Left renal cortex interstitium (tissue), 4 donors: ENCODE measurements around the gene ZNF280C. TPM values are rescaled to one million over a fixed set of nuclear protein-coding genes. Genes with fewer than 3 reads are reported as not detected.
"Not testable (repeated sequence)": the region's sequence is repeated elsewhere in the genome, so short reads cannot be mapped to it uniquely, and the experiment has no call there.

Source experiments
- DNase-seq, 4 donors: peaks; one replicate each; pipeline ENCODE4 v3.0.0-alpha.2; 2013; ENCODE audit warnings: low read depth in 4 of 4, low spot score in 2 of 4, missing footprints in 1 of 4
- polyA plus RNA-seq, 4 donors: library from polyadenylated mRNA; unstranded; fragments of 120-200 nt; gene quantifications; one replicate each; pipeline ENCODE4 v1.2.1, GENCODE V29; 2013; ENCODE audit not compliant: insufficient read length in 4 of 4

Gene ZNF280C
- polyA plus RNA-seq, 4 donors = 5.3 to 9.0 (median 6.2) TPM

DNA sequence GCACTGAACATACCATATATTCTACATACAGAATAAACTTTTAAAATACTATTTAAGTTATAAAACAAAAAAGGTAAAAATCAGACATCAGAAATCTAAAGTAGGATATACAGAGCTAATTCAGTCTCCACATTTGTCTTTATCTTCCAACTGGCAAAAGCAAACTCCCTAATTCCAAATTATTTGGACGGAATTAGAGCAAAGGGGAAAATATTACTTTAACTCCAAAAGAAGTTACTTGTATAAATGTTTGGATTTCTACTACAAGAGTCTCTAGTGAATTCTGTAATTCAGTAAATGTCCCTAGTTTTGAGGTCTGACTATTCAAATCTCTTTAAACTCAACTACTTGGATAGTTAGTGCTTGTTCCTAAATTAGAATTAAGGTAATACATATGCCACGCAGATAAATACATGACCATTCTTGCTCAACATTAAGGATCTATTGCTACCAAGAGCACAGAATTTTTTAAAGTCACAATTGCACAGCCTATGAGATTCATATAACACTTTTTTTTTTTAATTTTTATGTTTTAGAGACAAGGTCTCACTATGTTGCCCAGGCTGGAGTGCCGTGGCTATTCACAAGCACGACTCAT lies 7.3 kb downstream of the ZNF280C start:
- DNase-seq = no peak

DNA sequence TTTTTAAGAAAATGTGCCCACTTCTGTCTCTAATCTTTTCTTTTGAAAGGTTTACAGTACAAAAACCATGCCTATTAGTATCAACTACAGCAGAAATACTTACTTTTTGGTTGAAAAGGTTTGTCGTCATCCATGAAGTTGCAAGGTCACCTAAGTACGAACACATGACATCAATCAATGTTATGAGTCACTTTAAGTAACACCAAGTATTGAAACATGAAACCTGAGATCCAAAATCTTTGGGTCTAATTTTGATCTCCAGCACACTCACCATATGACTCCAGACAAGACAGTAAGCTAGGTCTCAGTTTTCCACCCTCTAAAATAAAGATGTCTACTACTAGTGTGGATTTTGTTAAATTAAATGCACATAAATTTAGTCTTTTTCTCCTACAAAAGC lies 8.4 kb downstream of the ZNF280C start:
- no peak for DNase-seq

DNA sequence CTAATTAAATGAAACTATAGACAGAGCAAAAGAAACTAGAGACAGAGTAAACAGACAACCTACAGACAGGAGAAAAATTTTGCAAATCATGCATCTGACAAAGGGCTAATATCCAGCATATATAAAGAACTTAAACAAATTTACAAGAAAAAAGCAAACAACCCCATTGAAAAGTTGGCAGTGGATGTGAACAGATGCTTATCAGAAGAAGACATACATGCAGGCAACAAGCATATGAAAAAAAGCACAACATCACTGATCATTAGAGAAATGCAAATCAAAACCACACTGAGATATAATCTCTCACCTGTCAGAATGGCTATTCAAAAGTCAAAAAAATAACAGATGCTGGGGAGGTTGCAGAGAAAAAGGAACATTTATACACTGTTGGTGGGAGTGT lies 14.8 kb downstream of the ZNF280C start:
- DNase-seq = no peak

DNA sequence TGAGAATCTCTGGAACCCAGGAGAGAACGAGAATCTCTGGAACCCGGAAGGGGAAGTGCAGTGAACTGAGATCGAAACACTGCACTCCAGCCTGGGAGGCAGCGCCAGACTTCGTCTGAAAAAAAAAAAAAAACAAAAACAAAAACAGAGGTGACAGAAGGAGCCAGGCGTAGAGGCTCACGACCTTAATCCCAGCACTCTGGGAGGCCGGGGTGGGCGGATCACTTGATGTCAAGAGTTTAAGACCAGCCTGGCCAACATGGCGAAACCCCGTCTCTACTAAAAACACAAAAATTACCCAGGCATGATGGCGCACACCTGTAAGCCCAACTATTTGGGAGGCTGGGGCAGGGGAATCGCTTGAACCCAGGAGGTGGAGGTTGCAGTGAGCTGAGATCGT lies 17.0 kb downstream of the ZNF280C start:
- no peak for DNase-seq

DNA sequence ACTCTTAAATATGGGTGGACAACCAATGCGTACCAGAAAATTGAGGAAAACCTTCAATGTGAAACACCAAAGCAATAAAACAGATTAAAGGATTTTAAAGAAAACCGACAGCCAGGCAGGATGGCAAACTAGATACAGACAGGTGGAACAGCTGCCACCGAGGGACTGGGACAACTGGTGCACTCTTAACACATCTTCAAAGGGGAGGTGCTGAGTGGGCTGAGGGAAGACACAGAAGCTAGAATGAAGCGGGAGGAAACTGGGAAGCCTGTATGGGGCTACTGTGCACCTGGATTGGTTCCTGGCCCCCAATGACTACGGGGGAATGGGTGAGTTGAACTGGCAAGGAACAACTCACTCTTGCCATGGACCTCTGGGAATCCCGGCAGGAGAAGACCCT lies 20.7 kb downstream of the ZNF280C start:
- no peak for DNase-seq

DNA sequence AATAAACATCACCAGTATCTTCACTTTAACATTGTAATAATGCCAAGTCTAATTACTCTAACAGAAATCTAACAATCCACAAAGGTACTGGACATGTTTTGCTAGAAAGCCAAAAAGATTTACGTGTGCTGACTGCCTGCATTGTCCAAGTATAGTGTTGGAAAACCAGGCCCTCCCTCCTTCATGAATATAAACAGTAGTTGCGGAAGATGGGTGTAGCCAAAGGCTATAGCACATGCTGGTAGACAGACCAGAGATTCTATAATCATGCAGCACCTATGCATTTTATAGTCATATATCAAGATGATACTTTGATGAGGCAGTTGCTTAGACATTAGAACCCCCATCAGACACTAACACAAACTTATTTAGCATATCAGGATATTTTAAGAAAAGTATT lies 22.6 kb downstream of the ZNF280C start:
- no peak for DNase-seq

DNA sequence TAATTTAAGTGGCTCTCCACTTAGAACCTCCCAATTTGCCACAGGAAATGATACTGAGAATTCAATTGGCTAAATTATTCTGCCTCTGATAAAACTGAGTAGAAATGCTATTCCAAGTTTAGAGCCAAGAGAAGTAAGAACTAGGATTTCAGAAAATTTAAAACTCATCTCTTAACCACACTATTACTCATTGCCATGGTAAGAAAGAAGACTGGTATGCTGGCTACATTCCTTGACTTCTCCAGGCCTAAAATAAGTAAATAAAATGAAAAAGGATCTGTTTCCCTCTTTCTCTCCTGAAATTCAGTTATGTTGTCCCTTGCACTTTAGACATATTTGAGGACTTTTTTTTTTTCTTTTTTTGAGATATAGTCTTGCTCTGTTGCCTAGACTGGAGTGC lies 23.3 kb downstream of the ZNF280C start:
- DNase-seq = no peak

DNA sequence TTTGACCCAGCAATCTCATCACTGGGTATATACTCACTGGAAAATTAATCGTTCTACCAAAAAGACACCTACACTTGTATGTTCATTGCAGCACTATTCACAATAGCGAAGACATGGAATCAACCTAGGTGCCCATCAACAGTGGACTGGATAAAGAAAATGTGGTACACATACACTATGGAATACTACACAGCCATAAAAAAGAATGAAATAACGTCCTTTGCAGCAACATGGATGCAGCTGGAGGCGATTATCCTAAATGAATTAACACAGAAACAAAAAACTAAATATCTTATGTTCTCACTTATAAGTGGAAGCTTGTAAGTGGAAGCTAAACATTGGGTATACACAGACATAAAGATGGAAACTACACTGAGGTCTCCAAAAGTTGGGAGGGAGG lies 37.5 kb downstream of the ZNF280C start:
- not testable (repeated sequence) for DNase-seq

DNA sequence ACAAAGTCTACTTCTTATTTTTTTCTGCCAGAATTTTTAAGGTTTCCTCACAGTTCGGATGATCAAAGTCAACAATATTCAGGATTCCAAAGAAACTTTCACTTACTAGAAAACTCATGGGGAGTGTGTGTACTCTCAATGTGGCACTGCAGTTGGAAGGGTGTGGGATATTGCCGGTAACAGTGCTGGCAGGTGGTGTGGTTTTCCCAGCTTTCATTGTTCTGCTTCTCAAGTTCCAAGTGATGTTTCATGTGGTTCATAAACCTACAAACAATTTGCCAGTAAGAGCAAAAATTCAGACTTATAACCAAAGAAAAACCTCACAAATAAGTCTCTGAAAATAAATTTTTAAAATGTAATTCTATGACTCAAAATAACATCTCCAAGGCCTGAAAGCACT lies 39.8 kb downstream of the ZNF280C start:
- DNase-seq = no peak

DNA sequence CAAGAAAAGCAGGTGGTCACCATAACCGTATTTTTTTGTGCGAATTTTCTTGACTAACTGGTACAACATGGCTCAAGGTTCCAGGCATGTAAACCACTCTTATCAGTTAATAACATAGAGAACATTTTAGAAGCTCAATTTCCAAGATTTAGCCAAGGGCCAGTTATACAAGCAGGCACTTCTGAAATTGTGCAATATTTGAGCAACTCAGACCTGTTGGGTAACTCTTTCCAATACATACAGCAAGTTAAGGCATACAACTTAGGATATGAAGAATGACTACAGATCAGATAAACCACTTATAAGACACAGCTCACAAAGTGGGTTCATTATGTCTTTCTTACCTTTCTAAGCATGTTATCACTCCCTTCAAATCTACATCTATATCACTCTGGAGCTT lies 43.9 kb downstream of the ZNF280C start:
- no peak for DNase-seq

DNA sequence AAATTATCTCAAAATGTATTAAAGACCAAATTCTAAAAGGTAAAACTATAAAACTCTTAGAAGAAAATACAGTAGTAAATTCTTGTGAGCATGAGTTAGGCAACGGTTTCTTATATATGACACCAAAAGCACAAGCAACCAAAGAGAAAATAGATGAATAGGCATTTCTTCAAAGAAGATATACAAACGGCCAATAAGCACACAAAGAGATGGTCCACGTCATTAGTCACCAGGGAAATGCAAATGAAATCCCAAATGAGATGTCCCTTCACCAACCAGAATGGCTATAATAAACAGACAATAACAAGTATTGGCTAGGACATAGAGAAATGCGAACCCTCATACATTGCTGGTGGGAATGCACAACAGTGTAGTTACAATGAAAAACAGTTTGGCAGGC lies 52.4 kb downstream of the ZNF280C start:
- DNase-seq = no peak

DNA sequence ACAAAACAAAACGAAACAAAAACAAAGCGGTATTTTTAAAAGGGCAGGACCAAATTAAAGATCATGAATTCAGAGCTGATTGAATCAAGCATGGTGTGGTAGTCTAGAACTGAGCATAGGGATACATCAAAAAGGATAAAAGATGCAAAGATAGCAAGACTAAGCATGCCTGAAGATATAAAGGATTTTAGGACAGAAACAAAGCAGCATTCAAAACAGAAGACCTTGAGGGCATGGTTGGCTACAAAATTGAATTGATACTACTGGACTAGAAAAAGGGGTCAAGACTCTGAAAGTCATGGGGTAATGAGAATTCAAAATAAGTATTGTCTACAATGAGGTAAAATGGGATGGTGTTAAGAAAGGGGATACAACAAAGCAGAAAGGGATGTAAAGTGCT lies 55.3 kb downstream of the ZNF280C start:
- no peak for DNase-seq

DNA sequence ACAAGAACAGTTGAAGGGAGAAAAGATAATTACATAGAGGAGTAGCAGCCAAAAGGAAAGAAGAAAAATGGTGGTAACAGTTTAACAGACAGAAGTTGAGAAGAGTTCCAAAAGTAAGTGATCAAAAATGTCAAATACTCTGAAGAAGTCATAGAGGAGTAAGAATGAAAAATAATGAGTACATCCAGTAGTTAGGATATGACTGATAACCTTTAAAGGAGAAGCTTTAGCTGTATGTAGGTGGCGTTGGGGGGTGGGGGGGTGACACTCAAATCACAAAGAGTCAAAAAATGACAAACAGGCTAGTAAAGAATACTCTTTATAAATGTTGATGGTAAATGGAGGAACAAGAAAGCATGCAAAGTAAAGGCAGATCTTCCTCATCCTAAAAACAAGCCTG lies 56.3 kb downstream of the ZNF280C start:
- DNase-seq = no peak

DNA sequence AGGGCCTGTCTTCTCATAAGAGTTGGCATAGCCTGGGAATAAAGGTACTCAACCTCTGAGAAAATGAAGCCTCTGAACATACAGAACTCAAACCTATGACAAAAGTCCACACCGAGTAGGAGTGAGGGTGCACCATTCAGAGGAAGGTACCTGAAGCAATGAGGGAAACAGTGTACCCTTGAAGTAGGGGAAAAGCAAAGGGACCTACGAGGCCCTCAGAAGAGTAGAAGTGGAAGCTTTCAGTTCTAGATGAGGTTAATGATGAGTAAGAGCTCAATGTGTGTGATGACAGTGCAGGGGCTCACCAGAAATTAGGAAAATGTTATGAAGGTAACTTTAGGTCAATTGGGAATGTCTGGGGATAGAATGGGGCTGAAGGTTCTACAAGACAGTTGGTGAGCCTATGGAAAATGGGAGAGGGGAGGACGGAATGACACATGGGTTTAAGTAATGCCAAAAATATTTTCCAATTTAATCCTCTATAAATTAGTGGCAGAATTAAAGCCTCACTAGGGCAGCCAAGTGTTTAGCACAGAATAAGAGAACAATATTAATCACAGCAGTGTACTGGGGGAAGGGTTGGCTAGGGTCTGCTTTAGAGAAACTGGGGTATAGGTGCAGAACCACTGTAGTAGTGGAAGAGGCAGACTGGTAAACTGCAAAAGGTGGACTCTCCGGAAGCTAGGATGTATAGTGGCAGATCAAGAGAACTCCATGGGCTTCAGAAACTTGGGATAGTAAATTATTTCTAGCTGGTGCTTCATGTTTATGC lies 57.1 kb downstream of the ZNF280C start:
- no peak for DNase-seq

DNA sequence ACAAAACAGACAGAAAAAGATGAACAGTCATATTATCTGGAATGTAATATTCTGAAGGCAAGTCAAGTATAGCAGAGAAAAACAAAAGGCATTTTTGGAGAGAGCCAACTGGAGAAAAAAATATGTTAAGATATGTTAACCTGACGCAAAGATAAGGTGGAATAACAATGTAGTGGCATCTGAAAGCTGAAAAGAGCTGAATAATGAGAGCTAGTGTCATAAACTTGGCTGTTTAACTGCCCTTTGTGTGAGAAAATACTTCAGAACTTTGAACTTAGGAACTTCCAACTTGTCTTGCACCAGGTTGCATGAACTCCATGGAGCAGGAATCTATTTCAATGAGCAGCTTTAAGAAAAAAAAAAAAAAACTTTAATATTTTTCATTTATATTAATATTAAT lies 64.1 kb downstream of the ZNF280C start:
- no peak for DNase-seq

DNA sequence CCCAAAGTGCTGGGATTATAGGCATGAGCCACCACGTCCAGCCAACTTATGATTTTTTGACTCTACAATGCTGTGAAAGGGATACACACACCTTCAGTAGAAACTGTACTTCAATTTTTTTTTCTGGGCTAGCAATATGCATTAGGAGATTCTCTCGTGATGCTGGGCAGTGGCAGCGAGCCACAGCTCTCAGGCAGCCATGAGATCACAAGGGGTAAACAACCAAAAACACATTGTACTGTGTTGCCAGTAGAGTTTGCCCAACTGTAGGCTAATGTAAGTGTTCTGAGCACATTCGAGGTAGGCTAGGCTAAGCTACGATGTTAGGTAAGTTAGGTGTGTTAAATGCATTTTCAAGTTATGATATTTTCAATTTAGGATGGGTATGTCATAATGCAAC lies 71.2 kb downstream of the ZNF280C start:
- DNase-seq = no peak

DNA sequence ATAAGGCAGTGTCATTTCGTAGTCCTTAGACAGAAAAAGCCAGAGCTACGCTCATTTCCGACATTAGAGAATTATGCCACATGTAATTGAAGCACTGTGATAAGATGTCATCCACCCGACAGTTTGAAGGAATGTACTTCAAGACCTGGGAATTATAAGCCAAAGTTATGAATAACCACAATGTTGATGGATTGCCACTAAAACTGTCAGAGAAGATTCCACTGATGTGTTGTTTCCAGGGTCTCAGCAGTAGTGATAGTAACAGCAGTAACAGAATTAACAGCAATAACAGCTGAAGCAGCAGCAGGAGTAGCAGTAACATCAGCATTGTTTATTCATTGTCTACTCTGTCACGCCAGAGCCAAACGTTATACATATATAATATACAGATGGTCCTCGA lies 72.2 kb downstream of the ZNF280C start:
- DNase-seq = no peak

DNA sequence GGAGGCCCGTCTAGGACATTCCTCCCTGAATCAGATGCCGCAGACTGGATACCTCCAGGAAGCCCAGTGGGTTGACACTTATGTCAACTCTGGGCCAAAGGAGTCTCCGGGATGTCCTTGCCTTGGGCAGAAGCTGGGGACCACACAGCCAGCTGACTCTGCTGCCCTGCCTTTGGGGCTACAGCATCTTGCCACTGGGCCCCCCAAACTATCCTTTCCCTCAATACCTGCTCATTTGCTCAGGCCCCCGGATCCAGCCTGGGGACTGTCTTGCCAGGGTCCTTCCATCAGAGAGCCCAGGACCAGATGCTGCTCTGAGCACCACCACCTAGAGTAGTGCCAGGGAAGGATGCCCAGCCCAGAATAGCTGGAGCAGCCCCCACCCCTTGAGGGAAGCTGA lies 77.9 kb downstream of the ZNF280C start:
- no peak for DNase-seq

DNA sequence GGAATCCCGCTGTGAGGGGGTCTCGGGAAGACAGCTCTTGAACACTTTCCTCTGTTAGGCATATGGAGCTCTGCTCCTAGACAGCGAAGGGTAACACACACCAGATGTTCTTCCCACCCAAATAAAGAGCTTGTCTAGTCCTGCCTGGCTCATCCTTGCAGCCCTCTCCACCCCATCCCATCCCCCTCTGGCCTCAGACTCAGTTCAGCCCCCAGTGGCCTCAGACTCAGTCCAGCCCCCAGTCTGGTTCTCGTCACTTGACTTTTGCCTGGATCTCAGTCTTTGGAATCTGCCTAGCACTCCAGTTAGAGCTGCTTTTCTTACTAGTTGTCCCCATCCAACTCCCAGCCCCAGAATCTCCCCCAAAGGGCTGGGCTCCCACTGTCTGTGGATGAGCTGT lies 82.0 kb downstream of the ZNF280C start:
- DNase-seq = no peak

DNA sequence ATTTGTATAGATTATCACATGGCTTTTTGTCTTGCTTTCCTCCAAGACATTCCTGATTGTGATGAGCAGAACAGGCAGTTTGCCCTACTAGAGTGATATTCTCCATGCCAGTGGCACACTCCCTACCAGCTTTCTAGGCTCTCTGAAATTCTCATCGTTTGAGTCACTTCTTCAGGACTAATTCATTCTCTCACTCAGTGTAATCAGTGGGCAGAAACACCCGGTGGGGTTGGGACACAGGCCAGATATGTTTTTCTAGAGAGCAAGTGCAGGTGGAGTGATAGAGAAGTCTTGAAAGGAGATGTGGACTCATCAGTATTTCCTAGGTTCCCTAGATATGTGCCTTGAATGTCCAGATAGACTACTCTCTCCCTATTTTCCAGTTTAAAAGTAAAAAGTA lies 83.8 kb downstream of the ZNF280C start:
- DNase-seq = no peak

DNA sequence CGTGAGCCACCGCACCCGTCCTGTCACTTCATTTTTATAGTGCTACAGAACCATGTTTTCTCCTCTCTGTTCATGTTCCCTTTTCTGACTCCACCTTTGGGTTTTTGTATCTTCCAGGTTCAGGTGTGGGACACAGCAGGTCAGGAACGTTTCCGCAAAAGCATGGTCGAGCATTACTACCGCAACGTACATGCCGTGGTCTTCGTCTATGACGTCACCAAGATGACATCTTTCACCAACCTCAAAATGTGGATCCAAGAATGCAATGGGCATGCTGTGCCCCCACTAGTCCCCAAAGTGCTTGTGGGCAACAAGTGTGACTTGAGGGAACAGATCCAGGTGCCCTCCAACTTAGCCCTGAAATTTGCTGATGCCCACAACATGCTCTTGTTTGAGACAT lies 84.5 kb downstream of the ZNF280C start:
- DNase-seq = no peak

DNA sequence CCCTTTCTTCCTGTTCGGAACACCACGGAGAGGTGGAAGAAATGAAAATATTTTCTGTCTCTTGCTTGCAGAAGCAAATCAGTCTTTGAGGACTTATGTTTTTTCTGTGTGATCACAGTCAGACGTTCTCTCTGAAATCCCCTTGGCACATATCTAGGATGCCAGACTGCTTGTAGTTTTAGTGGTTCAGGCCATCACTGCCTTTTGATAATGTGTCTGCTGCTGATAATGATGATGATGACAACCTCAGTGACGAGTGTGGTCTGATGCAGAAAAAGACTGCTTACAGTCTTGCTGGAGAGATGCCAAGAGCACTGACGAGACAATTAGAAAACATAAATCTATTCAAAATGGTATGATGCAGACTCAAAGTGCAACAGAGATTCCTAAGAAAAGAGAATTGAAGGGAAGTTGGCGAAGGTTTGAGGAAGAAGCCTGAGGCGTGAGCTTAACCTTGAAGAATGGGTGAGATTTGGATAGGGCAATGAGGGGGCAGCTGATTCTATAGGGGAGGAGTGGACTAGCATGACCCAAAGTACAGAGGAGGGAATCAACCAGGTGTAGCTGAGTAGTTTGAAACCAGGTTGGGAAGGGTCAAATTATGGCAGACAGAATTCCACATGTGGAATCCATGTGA lies 89.0 kb downstream of the ZNF280C start:
- DNase-seq = no peak
